HUDEP-2 (cell line): Measurements from ENCODE around the gene ADRB1.

Source experiments
- DNase-seq, 76 experiments: peaks; one replicate each; lab custom pipeline; 2025; ENCODE audit not compliant: unreplicated experiment in 76 of 76; lab: John Stamatoyannopoulos, UW

ADRB1 gene

GRCh38 chr10:114084215-114084614 lies 40.5 kb downstream of the ADRB1 start:
- peak in 1 of 76 experiments; percentile 6 for DNase-seq

- DNase-seq: no peak
Observed at GRCh38 chr10:114087255-114087654, 43.6 kb downstream of the ADRB1 start.

- no peak for DNase-seq
Observed at GRCh38 chr10:114087655-114088054, 44.0 kb downstream of the ADRB1 start.

- DNase-seq: no peak
Observed at GRCh38 chr10:114094795-114095194, 51.1 kb downstream of the ADRB1 start.

- DNase-seq: no peak
Observed at GRCh38 chr10:114095559-114096337, 52.1 kb downstream of the ADRB1 start.
